Hepatocyte (in vitro differentiated cells): ENCODE data around the gene SSR1.

Source experiments
- EZH2 ChIP-seq: fragments of 200-600 bp; sonication (generic); IDR thresholded peaks from 2 replicates; pipeline ENCODE4 v1.6.1; 2016; ENCODE audit warnings: antibody characterized with exemption, mild to moderate bottlenecking, borderline replicate concordance
- TF ChIP-seq, protein P1 (sequence below): fragments of 200-600 bp; sonication (generic); IDR thresholded peaks from 2 replicates; pipeline ENCODE4 v1.5.1; 2016; ENCODE audit warnings: antibody characterized with exemption, mild to moderate bottlenecking; ENCODE audit not compliant: poor library complexity

DNA sequence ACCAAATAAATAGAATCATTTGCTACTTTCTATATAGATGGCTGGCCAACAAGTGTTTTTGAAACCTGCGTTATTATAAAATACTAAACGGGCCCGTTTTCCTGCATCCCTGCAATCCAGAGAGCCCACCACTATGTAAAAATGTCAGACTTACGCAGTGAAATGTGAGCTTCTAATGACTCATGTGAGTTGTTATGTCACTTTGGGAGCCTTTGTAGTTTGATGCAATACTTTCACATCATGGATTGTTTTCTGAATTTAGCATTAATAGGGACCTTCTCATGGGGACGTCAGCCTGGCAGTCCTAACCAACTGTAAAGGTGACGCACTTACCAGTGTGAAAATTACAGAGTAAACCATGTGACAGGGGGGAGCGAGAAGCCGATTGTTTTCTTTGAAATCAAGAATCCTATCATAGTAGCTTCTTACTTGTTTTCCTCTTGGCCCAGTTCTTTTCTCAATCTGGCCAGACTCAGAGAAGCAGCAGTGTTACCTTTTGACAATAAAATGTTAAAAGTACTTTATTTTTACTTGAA lies 75.3 kb downstream of the SSR1 start:
- TF ChIP-seq, protein P1, sequence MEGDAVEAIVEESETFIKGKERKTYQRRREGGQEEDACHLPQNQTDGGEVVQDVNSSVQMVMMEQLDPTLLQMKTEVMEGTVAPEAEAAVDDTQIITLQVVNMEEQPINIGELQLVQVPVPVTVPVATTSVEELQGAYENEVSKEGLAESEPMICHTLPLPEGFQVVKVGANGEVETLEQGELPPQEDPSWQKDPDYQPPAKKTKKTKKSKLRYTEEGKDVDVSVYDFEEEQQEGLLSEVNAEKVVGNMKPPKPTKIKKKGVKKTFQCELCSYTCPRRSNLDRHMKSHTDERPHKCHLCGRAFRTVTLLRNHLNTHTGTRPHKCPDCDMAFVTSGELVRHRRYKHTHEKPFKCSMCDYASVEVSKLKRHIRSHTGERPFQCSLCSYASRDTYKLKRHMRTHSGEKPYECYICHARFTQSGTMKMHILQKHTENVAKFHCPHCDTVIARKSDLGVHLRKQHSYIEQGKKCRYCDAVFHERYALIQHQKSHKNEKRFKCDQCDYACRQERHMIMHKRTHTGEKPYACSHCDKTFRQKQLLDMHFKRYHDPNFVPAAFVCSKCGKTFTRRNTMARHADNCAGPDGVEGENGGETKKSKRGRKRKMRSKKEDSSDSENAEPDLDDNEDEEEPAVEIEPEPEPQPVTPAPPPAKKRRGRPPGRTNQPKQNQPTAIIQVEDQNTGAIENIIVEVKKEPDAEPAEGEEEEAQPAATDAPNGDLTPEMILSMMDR, result no peak
- TF ChIP-seq EZH2, result no peak
